Endodermal cell (in vitro differentiated cells): Measurements from ENCODE around the gene PRDM7. TPM values are rescaled to one million over a fixed set of nuclear protein-coding genes. Genes with fewer than 3 reads are reported as not detected.

ENCODE experiments used
- DNase-seq: peaks from one replicate; pipeline ENCODE4 v3.0.0-alpha.2; 2017
- H3K27ac ChIP-seq: 2 replicates; pipeline ENCODE4 v1.5.1; 2013; ENCODE audit warnings: mild to moderate bottlenecking, low read depth, low read length, moderate library complexity
- H3K27me3 ChIP-seq: 2 replicates; pipeline ENCODE4 v1.6.1; 2013; ENCODE audit warnings: mild to moderate bottlenecking, low read length, moderate library complexity; ENCODE audit not compliant: insufficient read depth, control insufficient read depth, poor library complexity, severe bottlenecking
- H3K36me3 ChIP-seq: 2 replicates; pipeline ENCODE4 v1.7.0; 2013; ENCODE audit warnings: mild to moderate bottlenecking, low read length, moderate library complexity; ENCODE audit not compliant: control insufficient read depth, insufficient read depth
- H3K4me1 ChIP-seq: one replicate; pipeline ENCODE4 v1.7.0; 2013; ENCODE audit warnings: low read length; ENCODE audit not compliant: control insufficient read depth, insufficient read depth
- H3K4me3 ChIP-seq: 2 replicates; pipeline ENCODE4 v1.5.1; 2013; ENCODE audit warnings: mild to moderate bottlenecking, low read length, moderate library complexity
- H3K9ac ChIP-seq: 2 replicates; pipeline ENCODE4 v1.6.1; 2013; ENCODE audit warnings: mild to moderate bottlenecking, low read length, moderate library complexity; ENCODE audit not compliant: poor library complexity, severe bottlenecking; ENCODE audit errors: extremely low read depth
- H3K9me3 ChIP-seq: 2 replicates; pipeline ENCODE4 v1.6.1; 2013; ENCODE audit warnings: mild to moderate bottlenecking, low read length, moderate library complexity; ENCODE audit not compliant: control insufficient read depth
- H3K27ac Mint-ChIP-seq: 2 replicates; pipeline ENCODE4 v1.8.0; 2020; ENCODE audit warnings: mixed read lengths
- H3K27me3 Mint-ChIP-seq: 2 replicates; pipeline ENCODE4 v1.8.0; 2021; ENCODE audit warnings: mild to moderate bottlenecking, mixed read lengths; ENCODE audit not compliant: insufficient read depth
- H3K36me3 Mint-ChIP-seq: 2 replicates; pipeline ENCODE4 v1.8.0; 2020; ENCODE audit warnings: low read depth, mixed read lengths
- H3K4me1 Mint-ChIP-seq: 2 replicates; pipeline ENCODE4 v1.8.0; 2020; ENCODE audit warnings: mixed read lengths
- H3K4me3 Mint-ChIP-seq: 2 replicates; pipeline ENCODE4 v1.8.0; 2020; ENCODE audit warnings: mild to moderate bottlenecking, moderate library complexity, mixed read lengths
- H3K9me3 Mint-ChIP-seq: 2 replicates; pipeline ENCODE4 v1.8.0; 2020; ENCODE audit warnings: mild to moderate bottlenecking, mixed read lengths
- CTCF ChIP-seq: fragments of 200-600 bp; sonication (generic); conservative IDR thresholded peaks from 2 replicates; pipeline ENCODE4 v1.5.0; 2021; ENCODE audit warnings: antibody characterized with exemption, mild to moderate bottlenecking
- WGBS, 2 experiments: methylation state at CpG; one replicate each; pipeline versions ENCODE4 v1.1.5 to v1.1.7; 2013; ENCODE audit warnings: missing lambda C conversion rate in 2 of 2, mixed read lengths in 1 of 2; ENCODE audit not compliant: insufficient coverage in 1 of 2, insufficient read length in 1 of 2; 5-methylcytosine and 5-hydroxymethylcytosine counted together
- total RNA-seq, 2 donors: library from RNA; stranded (reverse); fragmentation: NEBNext Ultra II Directional in 1 of 2; extraction: Animal tissue kit (Norgen Biotek cat#: 25700) in 1 of 2; gene quantifications; 2 replicates in 1 of 2; 3 replicates in 1 of 2; pipeline ENCODE4 v1.2.1, GENCODE V29; 2021

The PRDM7 gene
- total RNA-seq, 2 donors from 2014 or later: not detected

DNA sequence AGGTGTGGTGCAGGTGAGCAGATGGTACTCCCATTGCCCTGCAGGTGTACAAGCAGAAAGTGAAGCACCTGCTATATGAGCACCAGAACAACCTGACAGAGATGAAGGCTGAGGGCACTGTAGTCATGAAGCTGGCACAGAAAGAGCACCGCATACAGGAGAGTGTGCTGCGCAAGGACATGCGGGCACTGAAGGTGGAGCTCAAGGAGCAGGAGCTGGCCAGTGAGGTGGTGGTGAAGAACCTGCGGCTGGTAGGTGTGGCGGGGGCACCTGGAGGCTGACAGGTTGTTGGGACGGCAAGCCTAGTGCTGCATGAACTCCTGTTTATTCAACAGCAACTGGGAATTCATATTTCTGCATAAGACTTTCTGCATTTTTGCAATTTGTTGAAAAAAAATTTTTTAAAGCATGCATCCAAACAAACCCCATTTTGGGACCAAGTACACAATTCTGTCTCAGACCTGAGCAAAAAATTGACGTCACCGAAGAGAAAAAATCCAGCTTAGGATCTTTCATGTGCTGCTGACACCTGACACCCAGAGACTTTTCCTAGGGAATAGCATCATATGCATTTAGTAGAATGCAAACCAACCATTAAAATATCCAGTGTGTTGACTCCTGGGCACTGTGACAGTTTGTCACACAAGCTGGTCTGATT is 44.3 kb downstream of the PRDM7 start:
- H3K27me3 Mint-ChIP-seq: no peaks in the 10 kb centered on the region
- H3K9me3 Mint-ChIP-seq: no peaks in the 10 kb centered on the region
- H3K4me1 Mint-ChIP-seq: peaks cover 3% of the 10 kb centered on the region
- 97 to 98% methylated on average over 6 to 8 of the region's 8 CpGs for WGBS, 2 experiments
- no peaks in the 10 kb centered on the region for H3K4me1 ChIP-seq
- H3K36me3 Mint-ChIP-seq: peaks cover 64% of the 10 kb centered on the region
- peaks cover 50% of the 10 kb centered on the region for H3K36me3 ChIP-seq
- H3K4me3 ChIP-seq: no peak overlapping the region
- no peak overlapping the region for H3K27ac Mint-ChIP-seq
- TF ChIP-seq CTCF: no peak
- H3K9ac ChIP-seq: no peak overlapping the region
- no peak overlapping the region for H3K4me3 Mint-ChIP-seq
- no peak overlapping the region for H3K27ac ChIP-seq
- DNase-seq: no peak
- H3K9me3 ChIP-seq: no peaks in the 10 kb centered on the region
- no peaks in the 10 kb centered on the region for H3K27me3 ChIP-seq

- H3K4me3 ChIP-seq: no peak overlapping the region
- Mint-ChIP-seq H3K27me3 (no peaks in the 10 kb centered on the region), H3K36me3 (peaks cover 62% of the 10 kb centered on the region), H3K27ac (no peak overlapping the region), H3K9me3 (no peaks in the 10 kb centered on the region), H3K4me1 (peaks cover 3% of the 10 kb centered on the region), H3K4me3 (no peak overlapping the region)
- H3K9ac ChIP-seq: no peak overlapping the region
- no peak overlapping the region for H3K27ac ChIP-seq
- H3K27me3 ChIP-seq: no peaks in the 10 kb centered on the region
- whole genome bisulfite sequencing, 2 experiments: 90% methylated on average over 9 of the region's 9 CpGs
- no peak for TF ChIP-seq CTCF
- no peak for DNase-seq
- H3K4me1 ChIP-seq: no peaks in the 10 kb centered on the region
- H3K9me3 ChIP-seq: no peaks in the 10 kb centered on the region
- peaks cover 44% of the 10 kb centered on the region for H3K36me3 ChIP-seq
Measured at GRCh38 chr16:90031931-90032673, 45.0 kb downstream of the PRDM7 start.

- Histone ChIP-seq H3K4me3 (no peak overlapping the region), H3K27me3 (no peaks in the 10 kb centered on the region), H3K27ac (no peak overlapping the region), H3K36me3 (peaks cover 37% of the 10 kb centered on the region), H3K4me1 (no peaks in the 10 kb centered on the region), H3K9me3 (no peaks in the 10 kb centered on the region), H3K9ac (no peak overlapping the region)
- no peaks in the 10 kb centered on the region for H3K9me3 Mint-ChIP-seq
- 95 to 97% methylated on average over 14 to 19 of the region's 19 CpGs for WGBS, 2 experiments
- DNase-seq: no peak
- peaks cover 3% of the 10 kb centered on the region for H3K4me1 Mint-ChIP-seq
- H3K4me3 Mint-ChIP-seq: no peak overlapping the region
- H3K27ac Mint-ChIP-seq: no peak overlapping the region
- TF ChIP-seq CTCF: no peak
- no peaks in the 10 kb centered on the region for H3K27me3 Mint-ChIP-seq
- peaks cover 55% of the 10 kb centered on the region for H3K36me3 Mint-ChIP-seq
Measured at GRCh38 chr16:90031186-90031930, 45.8 kb downstream of the PRDM7 start.
